ENCODE measurements around the gene RGS13. TPM values are rescaled to one million over a fixed set of nuclear protein-coding genes. Genes with fewer than 3 reads are reported as not detected.
A peak's percentile ranks its signal among the peaks of the same experiment; 100 is the strongest.

RGS13 gene
- total and polyA plus RNA-seq, 10 of the 15 experiments (the other 5 are each of a cell fraction or from before 2014, with no cell fraction given), result 0.23 to 16.0 (median 0.36) TPM; not detected in 1

DNA sequence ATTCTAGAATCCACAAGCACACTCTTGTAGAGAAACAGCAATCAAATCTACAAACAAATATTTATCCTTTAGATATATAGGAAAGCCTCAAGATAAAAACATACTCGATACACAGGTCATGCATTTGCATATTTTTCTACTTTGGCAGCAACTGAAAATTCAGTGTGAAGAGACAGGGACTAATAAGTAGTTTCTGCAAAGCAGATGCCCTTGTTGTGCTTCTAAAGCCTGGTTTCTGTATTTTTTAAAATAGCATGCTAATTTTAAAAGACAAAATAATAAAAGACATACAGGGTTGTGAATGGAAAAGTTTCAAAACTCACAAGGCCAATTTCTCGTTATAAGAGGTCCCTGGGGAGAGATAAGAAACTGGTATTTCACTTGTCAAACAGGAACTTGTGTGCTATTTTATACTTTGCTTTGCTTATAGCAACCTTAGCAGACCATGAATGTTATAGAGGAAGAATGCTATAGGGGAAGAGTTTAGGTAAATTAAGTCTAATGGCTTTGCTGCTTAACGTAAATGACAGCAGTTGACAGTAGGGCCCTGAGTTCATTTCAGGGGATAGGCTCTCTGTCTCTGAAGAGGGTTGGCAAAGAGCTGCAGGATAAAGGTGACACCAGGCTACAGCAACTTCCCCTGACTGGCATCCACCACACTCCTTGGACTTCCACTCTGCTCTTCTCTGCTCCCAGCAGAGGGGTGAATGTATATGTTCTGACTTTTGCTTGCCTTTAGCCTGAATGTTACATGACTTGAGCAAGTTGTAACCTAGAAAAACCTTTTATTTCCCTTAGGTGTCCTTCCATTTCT lies 9.4 kb upstream of the RGS13 start:
- Histone ChIP-seq H3K4me3 (no peak overlapping the region), H3K4me1 (ENCODE audit: control insufficient read depth, insufficient read depth, low read length) (no peaks in the 10 kb centered on the region)
- ATAC-seq, result peak; percentile 84
- TF ChIP-seq BMI1 (IDR thresholded peaks at IDR 0.05; ENCODE audit: borderline replicate concordance) (peak; percentile 31; the same call in 1 of the 2 replicates), NBN (IDR thresholded peaks at IDR 0.05) (0 out of 2 replicates have a peak, but pooled peaks have one; percentile 29), EP300 (IDR thresholded peaks at IDR 0.05; ENCODE audit: borderline replicate concordance in 1 of 2, control insufficient read depth in 1 of 2, low read depth in 2 of 2, low read length in 2 of 2) (peak in 1 of 2 experiments; percentile 67; a peak in 1 of 4 replicates), ATF7 (IDR thresholded peaks at IDR 0.05; ENCODE audit: low read depth) (0 out of 2 replicates have a peak, but pooled peaks have one; percentile 13), POU2F2 (IDR thresholded peaks at IDR 0.05; ENCODE audit: borderline replicate concordance, low read depth, low read length) (peak; percentile 49; the same call in 1 of the 3 replicates), EGR1 (IDR thresholded peaks at IDR 0.05; ENCODE audit: borderline replicate concordance in 1 of 2, low read depth in 2 of 2, low read length in 2 of 2) (no peak), EED (IDR thresholded peaks at IDR 0.05; ENCODE audit: low read depth) (no peak), MTA2 (IDR thresholded peaks at IDR 0.05; ENCODE audit: low read depth) (peak; percentile 59), ZNF622 (IDR thresholded peaks at IDR 0.05) (no peak), IKZF2 (IDR thresholded peaks at IDR 0.05) (peak in 1 of 2 experiments; percentile 15; a peak in 1 of 4 replicates), BCL11A (IDR thresholded peaks at IDR 0.05; ENCODE audit: low read depth, low read length) (peak; percentile 12; the same call in 1 of the 2 replicates), MEF2B (IDR thresholded peaks at IDR 0.05; ENCODE audit: partially characterized antibody, poor library complexity, severe bottlenecking) (peak; percentile 96), ETV6 (conservative IDR thresholded peaks at IDR 0.05 in 1 of 2, IDR thresholded peaks at IDR 0.05 in 1 of 2; ENCODE audit: borderline replicate concordance in 1 of 2, low read depth in 1 of 2) (no peak), ASH2L (IDR thresholded peaks at IDR 0.05; ENCODE audit: borderline replicate concordance, low read depth) (no peak), ZNF24 (IDR thresholded peaks at IDR 0.05) (0 out of 2 replicates have a peak, but pooled peaks have one; percentile 26), ZNF217 (IDR thresholded peaks at IDR 0.05) (peak; percentile 97), IKZF1 (conservative IDR thresholded peaks at IDR 0.05) (peak; percentile 39; the same call in 1 of the 2 replicates), PAX5 (IDR thresholded peaks at IDR 0.05; ENCODE audit: borderline replicate concordance, low read depth, low read length) (0 out of 2 replicates have a peak, but pooled peaks have one; percentile 35)
- TF ChIP-seq, protein P1, sequence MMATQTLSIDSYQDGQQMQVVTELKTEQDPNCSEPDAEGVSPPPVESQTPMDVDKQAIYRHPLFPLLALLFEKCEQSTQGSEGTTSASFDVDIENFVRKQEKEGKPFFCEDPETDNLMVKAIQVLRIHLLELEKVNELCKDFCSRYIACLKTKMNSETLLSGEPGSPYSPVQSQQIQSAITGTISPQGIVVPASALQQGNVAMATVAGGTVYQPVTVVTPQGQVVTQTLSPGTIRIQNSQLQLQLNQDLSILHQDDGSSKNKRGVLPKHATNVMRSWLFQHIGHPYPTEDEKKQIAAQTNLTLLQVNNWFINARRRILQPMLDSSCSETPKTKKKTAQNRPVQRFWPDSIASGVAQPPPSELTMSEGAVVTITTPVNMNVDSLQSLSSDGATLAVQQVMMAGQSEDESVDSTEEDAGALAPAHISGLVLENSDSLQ (IDR thresholded peaks at IDR 0.05), result peak; percentile 29
- TF ChIP-seq, protein P2, sequence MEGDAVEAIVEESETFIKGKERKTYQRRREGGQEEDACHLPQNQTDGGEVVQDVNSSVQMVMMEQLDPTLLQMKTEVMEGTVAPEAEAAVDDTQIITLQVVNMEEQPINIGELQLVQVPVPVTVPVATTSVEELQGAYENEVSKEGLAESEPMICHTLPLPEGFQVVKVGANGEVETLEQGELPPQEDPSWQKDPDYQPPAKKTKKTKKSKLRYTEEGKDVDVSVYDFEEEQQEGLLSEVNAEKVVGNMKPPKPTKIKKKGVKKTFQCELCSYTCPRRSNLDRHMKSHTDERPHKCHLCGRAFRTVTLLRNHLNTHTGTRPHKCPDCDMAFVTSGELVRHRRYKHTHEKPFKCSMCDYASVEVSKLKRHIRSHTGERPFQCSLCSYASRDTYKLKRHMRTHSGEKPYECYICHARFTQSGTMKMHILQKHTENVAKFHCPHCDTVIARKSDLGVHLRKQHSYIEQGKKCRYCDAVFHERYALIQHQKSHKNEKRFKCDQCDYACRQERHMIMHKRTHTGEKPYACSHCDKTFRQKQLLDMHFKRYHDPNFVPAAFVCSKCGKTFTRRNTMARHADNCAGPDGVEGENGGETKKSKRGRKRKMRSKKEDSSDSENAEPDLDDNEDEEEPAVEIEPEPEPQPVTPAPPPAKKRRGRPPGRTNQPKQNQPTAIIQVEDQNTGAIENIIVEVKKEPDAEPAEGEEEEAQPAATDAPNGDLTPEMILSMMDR (IDR thresholded peaks at IDR 0.05 in 2 of 3, conservative IDR thresholded peaks at IDR 0.05 in 1 of 3; ENCODE audit: control insufficient read depth in 2 of 3, extremely low read depth in 1 of 3, insufficient read depth in 1 of 3, low read depth in 3 of 3, low read length in 3 of 3), result no peak

More for the DNA sequence above, 9.4 kb upstream of the RGS13 start:
- H2AFZ ChIP-seq (ENCODE audit: control insufficient read depth, low read depth, low read length), result no peak overlapping the region
- no peaks in the 10 kb centered on the region for H3K79me2 ChIP-seq (ENCODE audit: control insufficient read depth, insufficient read depth, low read length)
- no peaks in the 10 kb centered on the region for H4K20me1 ChIP-seq (ENCODE audit: control insufficient read depth, insufficient read depth)
- no peak overlapping the region for H3K4me2 ChIP-seq (ENCODE audit: control insufficient read depth, insufficient read depth)
- in situ Hi-C loops (cut with MboI) (no loop called here), intact Hi-C loops (cut with micrococcal nuclease; ENCODE audit: unreplicated experiment) (loop anchor here (2.0 kb wide), 1 partner anchor 14 kb away; no protein-coding TSS in a partner anchor)
- SMC1A ChIA-PET (ENCODE audit: uncharacterized antibody, unreplicated experiment), result interaction anchor here (0.9 to 3.6 kb wide), 8 partner anchors 10 to 149 kb away, joined by 3 to 18 read pairs (median 4); partner anchors contain the start of gene RGS13
- BruUV-seq (replicated peaks), result no TSS peak
- CTCF ChIA-PET, result interaction anchor here (0.6 to 3.8 kb wide), 7 partner anchors 10 to 497 kb away, joined by 3 to 28 read pairs (median 7); no protein-coding TSS in a partner anchor
- POLR2A ChIA-PET, result no interaction called here
- no peaks in the 10 kb centered on the region for H3K27me3 ChIP-seq (replicated peaks in 1 of 2; ENCODE audit: control insufficient read depth in 2 of 2, insufficient read depth in 2 of 2, low read length in 1 of 2)
- no peaks in the 10 kb centered on the region for H3K36me3 ChIP-seq (ENCODE audit: control insufficient read depth in 2 of 2, insufficient read depth in 2 of 2, low read length in 1 of 2)
- H3K9ac ChIP-seq (ENCODE audit: control insufficient read depth, insufficient read depth, low read length), result no peak overlapping the region
- 2% methylated on average over 3 of the region's 3 CpGs for WGBS (ENCODE audit: insufficient coverage, insufficient replicate concordance, low lambda C conversion rate, missing lambda C conversion rate)
- no peak overlapping the region for H3K27ac ChIP-seq (ENCODE audit: control insufficient read depth, insufficient read depth)
- peak; percentile 66 for DNase-seq (ENCODE audit: low read depth, low spot score)
- no peak for FAIRE-seq
- RAD21 ChIA-PET (ENCODE audit: unreplicated experiment), result interaction anchor here (0.9 to 2.4 kb wide), 6 partner anchors 10 to 152 kb away, joined by 3 to 9 read pairs (median 6); no protein-coding TSS in a partner anchor
- no peaks in the 10 kb centered on the region for H3K9me3 ChIP-seq (replicated peaks; ENCODE audit: control insufficient read depth, insufficient read depth, low read length)
